Tibial nerve (tissue), 4 donors: Measurements from ENCODE around the gene DNM1L. TPM values are rescaled to one million over a fixed set of nuclear protein-coding genes. Genes with fewer than 3 reads are reported as not detected.
"Not testable (repeated sequence)": the region's sequence is repeated elsewhere in the genome, so short reads cannot be mapped to it uniquely, and the experiment has no call there.

ENCODE experiments used
- DNase-seq, 2 donors: peaks; one replicate each; pipeline ENCODE4 v3.0.0-alpha.2; 2019; ENCODE audit warnings: low spot score in 2 of 2
- H3K27ac ChIP-seq, 4 donors: fragments of 200-600 bp; sonication (generic) in 3 of 4; one replicate each; pipeline ENCODE4 v1.5.1; 2017 to 2019; ENCODE audit warnings: mild to moderate bottlenecking in 1 of 4
- H3K27me3 ChIP-seq, 2 donors: fragments of 200-600 bp; sonication (generic) in 1 of 2; one replicate each; pipeline versions ENCODE4 v1.5.1 to v1.6.0; 2017 to 2019
- H3K36me3 ChIP-seq, 3 donors: fragments of 200-600 bp; sonication (generic); one replicate each; pipeline ENCODE4 v1.5.1; 2018 to 2019
- H3K4me1 ChIP-seq, 4 donors: fragments of 200-600 bp; sonication (generic) in 3 of 4; one replicate each; pipeline ENCODE4 v1.5.1; 2017 to 2019
- H3K4me3 ChIP-seq, 4 donors: fragments of 200-600 bp; sonication (generic) in 3 of 4; one replicate each; pipeline ENCODE4 v1.5.1; 2017 to 2019; ENCODE audit warnings: mild to moderate bottlenecking in 1 of 4, moderate library complexity in 1 of 4
- H3K9me3 ChIP-seq, 4 donors: fragments of 200-600 bp; sonication (generic) in 3 of 4; one replicate each; pipeline ENCODE4 v1.5.1; 2017 to 2019
- CTCF ChIP-seq, 5 experiments: fragments of 200-600 bp in 3 of 5; fragments of 450-650 bp in 2 of 5; sonication (generic) in 3 of 5; IDR thresholded peaks; one replicate each; pipeline ENCODE4 v1.5.1; 2016 to 2019; ENCODE audit warnings: antibody characterized with exemption in 5 of 5, mild to moderate bottlenecking in 3 of 5, moderate library complexity in 2 of 5
- EP300 ChIP-seq, 2 donors: sonication (generic); formaldehyde crosslinking; IDR thresholded peaks; one replicate each; pipeline ENCODE4 v1.6.1; 2017; ENCODE audit warnings: antibody characterized with exemption in 2 of 2, mild to moderate bottlenecking in 1 of 2
- POLR2A ChIP-seq, 2 donors: fragments of 450-650 bp; IDR thresholded peaks; one replicate each; pipeline ENCODE4 v1.6.1; 2017; ENCODE audit warnings: antibody characterized with exemption in 2 of 2, mild to moderate bottlenecking in 2 of 2, moderate library complexity in 2 of 2
- WGBS, 2 donors: methylation state at CpG; one replicate each; pipeline ENCODE4 v1.1.5; 2018; 5-methylcytosine and 5-hydroxymethylcytosine counted together
- total RNA-seq, 4 donors: library from RNA; depleted of rRNA; stranded (reverse); fragments of >200 nt; gene quantifications; one replicate each; pipeline ENCODE4 v1.1.0, GENCODE V29; 2016

Gene DNM1L
- total RNA-seq, 4 donors from 2014 or later: 42.0 to 97.5 (median 59.1) TPM

- DNase-seq: no peak
- Histone ChIP-seq H3K4me3 (no peak overlapping the region), H3K9me3 (no peaks in the 10 kb centered on the region), H3K4me1 (no peaks in the 10 kb centered on the region), H3K27me3 (no peaks in the 10 kb centered on the region), H3K27ac (no peak overlapping the region), H3K36me3 (peaks cover 0 to 13% (median 0%) of the 10 kb centered on the region in 3 donors)
- 88 to 91% methylated on average over 1 of the region's 1 CpG for WGBS, 2 donors
- no peak for TF ChIP-seq CTCF (IDR thresholded peaks at IDR 0.05)
- TF ChIP-seq EP300 (IDR thresholded peaks at IDR 0.05): no peak
- no peak for TF ChIP-seq POLR2A (IDR thresholded peaks at IDR 0.05)
These were observed 13.9 kb downstream of the DNM1L start for GRCh38 chr12:32693036-32693435.

GRCh38 chr12:32695787-32696186, 16.7 kb downstream of the DNM1L start:
- H3K4me1 ChIP-seq: peaks cover 0 to 5% (median 0%) of the 10 kb centered on the region in 4 donors
- DNase-seq: no peak
- no peak for TF ChIP-seq POLR2A (IDR thresholded peaks at IDR 0.05)
- no peak for TF ChIP-seq EP300 (IDR thresholded peaks at IDR 0.05)
- peaks cover 0 to 13% (median 0%) of the 10 kb centered on the region in 3 donors for H3K36me3 ChIP-seq
- no peak overlapping the region for H3K27ac ChIP-seq
- no peaks in the 10 kb centered on the region for H3K27me3 ChIP-seq
- WGBS, 2 donors: 95 to 98% methylated on average over 3 of the region's 3 CpGs
- H3K9me3 ChIP-seq: no peaks in the 10 kb centered on the region
- no peak overlapping the region for H3K4me3 ChIP-seq

GRCh38 chr12:32697445-32697844, 18.3 kb downstream of the DNM1L start:
- 77 to 100% methylated on average over 1 of the region's 1 CpG for WGBS, 2 donors
- no peaks in the 10 kb centered on the region for H3K27me3 ChIP-seq
- no peak for DNase-seq
- peaks cover 0 to 5% (median 0%) of the 10 kb centered on the region in 4 donors for H3K4me1 ChIP-seq
- no peaks in the 10 kb centered on the region for H3K9me3 ChIP-seq
- peaks cover 0 to 21% (median 0%) of the 10 kb centered on the region in 3 donors for H3K36me3 ChIP-seq
- H3K27ac ChIP-seq: no peak overlapping the region
- H3K4me3 ChIP-seq: no peak overlapping the region
- TF ChIP-seq POLR2A (IDR thresholded peaks at IDR 0.05): no peak
- no peak for TF ChIP-seq EP300 (IDR thresholded peaks at IDR 0.05)
- TF ChIP-seq CTCF (IDR thresholded peaks at IDR 0.05): no peak

- Histone ChIP-seq H3K27me3 (no peaks in the 10 kb centered on the region), H3K27ac (no peak overlapping the region), H3K4me3 (no peak overlapping the region), H3K36me3 (peaks cover 0 to 21% (median 0%) of the 10 kb centered on the region in 3 donors), H3K4me1 (peaks cover 0 to 5% (median 0%) of the 10 kb centered on the region in 4 donors), H3K9me3 (no peaks in the 10 kb centered on the region)
- WGBS, 2 donors: 58 to 59% methylated on average over 2 of the region's 2 CpGs
- no peak for DNase-seq
- TF ChIP-seq EP300 (IDR thresholded peaks at IDR 0.05): no peak
- TF ChIP-seq POLR2A (IDR thresholded peaks at IDR 0.05): no peak
- no peak for TF ChIP-seq CTCF (IDR thresholded peaks at IDR 0.05)
These were observed 19.2 kb downstream of the DNM1L start for GRCh38 chr12:32698285-32698684.

GRCh38 chr12:32699437-32699836, 20.3 kb downstream of the DNM1L start:
- not testable (repeated sequence) for H3K27ac ChIP-seq, H3K27me3 ChIP-seq, DNase-seq, H3K9me3 ChIP-seq, H3K4me3 ChIP-seq, H3K4me1 ChIP-seq
- 75 to 83% methylated on average over 8 of the region's 8 CpGs for WGBS, 2 donors
- H3K36me3 ChIP-seq: peaks cover 0 to 21% (median 0%) of the 10 kb centered on the region in 3 donors

- Histone ChIP-seq H3K27me3 (no peaks in the 10 kb centered on the region), H3K27ac (no peak overlapping the region), H3K36me3 (peaks cover 0 to 8% (median 0%) of the 10 kb centered on the region in 3 donors), H3K4me3 (no peak overlapping the region), H3K4me1 (peaks cover 0 to 8% (median 0%) of the 10 kb centered on the region in 4 donors), H3K9me3 (no peaks in the 10 kb centered on the region)
- TF ChIP-seq CTCF (IDR thresholded peaks at IDR 0.05) (no peak), EP300 (IDR thresholded peaks at IDR 0.05) (no peak), POLR2A (IDR thresholded peaks at IDR 0.05) (no peak)
- no peak for DNase-seq
These were observed 23.4 kb downstream of the DNM1L start for GRCh38 chr12:32702473-32702872.
